ENCODE results near the gene CHM. TPM values are rescaled to one million over a fixed set of nuclear protein-coding genes. Genes with fewer than 3 reads are reported as not detected.

Gene CHM
- total and polyA plus RNA-seq, 2 of the 8 experiments (the other 6 are each of a cell fraction or from before 2014, with no cell fraction given) = 8.6 to 15.5 TPM

DNA sequence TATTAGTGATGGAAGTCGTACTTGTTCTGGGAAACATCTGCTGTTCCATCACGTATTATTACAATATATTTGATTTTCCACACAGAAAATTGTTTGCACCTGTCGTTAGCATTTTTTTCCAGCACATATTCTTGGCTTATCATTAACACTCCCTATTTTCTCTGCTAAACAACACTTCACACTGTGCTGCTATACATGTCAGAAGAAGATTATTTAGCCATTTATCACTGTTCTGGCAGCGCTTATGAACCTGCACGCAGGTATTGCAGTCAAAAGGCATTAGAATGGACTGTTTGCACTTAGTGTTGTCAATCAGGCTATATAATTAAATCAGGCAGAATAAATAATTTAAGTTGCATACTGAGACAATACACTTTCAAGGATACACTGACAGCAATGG lies 218.6 kb downstream of the CHM start:
- H3K9ac ChIP-seq (replicated peaks in 1 of 4; ENCODE audit: extremely low read depth in 1 of 4, low read depth in 3 of 4, low read length in 3 of 4) = no peak overlapping the region
- no peak overlapping the region for H3K27ac ChIP-seq (ENCODE audit: low read depth, low read length)
- H2BK12ac ChIP-seq (ENCODE audit: low read depth, low read length) = no peak overlapping the region
- 99% methylated on average over 4 of the region's 5 CpGs; no CpG with 5 or more reads in 1 of the 2 experiments for WGBS, 2 experiments (ENCODE audit: extremely low coverage in 1 of 2, insufficient coverage in 1 of 2, insufficient read length in 1 of 2, insufficient replicate concordance in 2 of 2, low coverage in 1 of 2, low lambda C conversion rate in 2 of 2, missing lambda C conversion rate in 1 of 2)
- H3K4me3 ChIP-seq (ENCODE audit: extremely low read depth in 1 of 4, insufficient read depth in 2 of 4, low read depth in 3 of 4, low read length in 4 of 4) = no peak overlapping the region
- H3K14ac ChIP-seq (ENCODE audit: insufficient read length) = no peak overlapping the region
- no peak overlapping the region for H4K8ac ChIP-seq (ENCODE audit: extremely low read depth, insufficient read depth, low read length)
- H3K18ac ChIP-seq (ENCODE audit: extremely low read depth, low read length) = no peak overlapping the region
- H4K91ac ChIP-seq (replicated peaks; ENCODE audit: insufficient read length, low read length) = no peak overlapping the region
- no peak overlapping the region for H2BK120ac ChIP-seq (replicated peaks; ENCODE audit: low read depth, low read length)
- H2BK20ac ChIP-seq (ENCODE audit: low read length) = no peak overlapping the region
- no peak overlapping the region for H2BK15ac ChIP-seq (ENCODE audit: low read length)
- H3K56ac ChIP-seq (replicated peaks; ENCODE audit: insufficient read length, low read depth, low read length) = no peak overlapping the region
- no peaks in the 10 kb centered on the region for H3K79me2 ChIP-seq (ENCODE audit: control insufficient read depth in 1 of 2, insufficient read depth in 2 of 2, low read length in 2 of 2)
- no peak overlapping the region for H2BK5ac ChIP-seq (ENCODE audit: low read depth, low read length)
- H2AK5ac ChIP-seq (ENCODE audit: low read depth, low read length) = no peak overlapping the region
- H3K4me1 ChIP-seq (replicated peaks in 1 of 4; ENCODE audit: control insufficient read depth in 3 of 4, insufficient read depth in 4 of 4, low read length in 3 of 4) = no peaks in the 10 kb centered on the region
- DNase-seq (ENCODE audit: low read depth in 1 of 2, low spot score in 2 of 2) (no peak), FAIRE-seq (no peak)
- ChIA-PET POLR2A (ENCODE audit: partially characterized antibody) (no interaction called here), CTCF (ENCODE audit: partially characterized antibody) (no interaction called here)
- no peaks in the 10 kb centered on the region for H3K36me3 ChIP-seq (ENCODE audit: control insufficient read depth in 2 of 4, insufficient read depth in 4 of 4, low read length in 3 of 4)
- H2AFZ ChIP-seq (ENCODE audit: low read length) = no peak overlapping the region
- no peak overlapping the region for H3K23ac ChIP-seq (ENCODE audit: insufficient read length)
- no peaks in the 10 kb centered on the region for H4K20me1 ChIP-seq (replicated peaks in 1 of 2; ENCODE audit: control insufficient read depth in 1 of 2, insufficient read depth in 2 of 2, low read length in 2 of 2)
- no peak overlapping the region for H4K5ac ChIP-seq (ENCODE audit: insufficient read length, low read depth, low read length)
- H3K23me2 ChIP-seq (ENCODE audit: low read depth, low read length) = no peaks in the 10 kb centered on the region
- H3K4ac ChIP-seq (replicated peaks; ENCODE audit: insufficient read length, low read depth, low read length) = no peak overlapping the region
- H3K79me1 ChIP-seq (ENCODE audit: low read depth, low read length) = no peaks in the 10 kb centered on the region
- no peak overlapping the region for H3K4me2 ChIP-seq (ENCODE audit: insufficient read depth in 1 of 2, low read depth in 2 of 2, low read length in 2 of 2)
- H3K27me3 ChIP-seq (replicated peaks in 1 of 4; ENCODE audit: control insufficient read depth in 3 of 4, extremely low read depth in 1 of 4, insufficient read depth in 3 of 4, low read length in 3 of 4) = no peaks in the 10 kb centered on the region
- no peaks in the 10 kb centered on the region for H3K9me3 ChIP-seq (ENCODE audit: insufficient read depth in 2 of 2, low read depth in 1 of 2, low read length in 1 of 2)
- TF ChIP-seq, protein P1, sequence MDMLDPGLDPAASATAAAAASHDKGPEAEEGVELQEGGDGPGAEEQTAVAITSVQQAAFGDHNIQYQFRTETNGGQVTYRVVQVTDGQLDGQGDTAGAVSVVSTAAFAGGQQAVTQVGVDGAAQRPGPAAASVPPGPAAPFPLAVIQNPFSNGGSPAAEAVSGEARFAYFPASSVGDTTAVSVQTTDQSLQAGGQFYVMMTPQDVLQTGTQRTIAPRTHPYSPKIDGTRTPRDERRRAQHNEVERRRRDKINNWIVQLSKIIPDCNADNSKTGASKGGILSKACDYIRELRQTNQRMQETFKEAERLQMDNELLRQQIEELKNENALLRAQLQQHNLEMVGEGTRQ (IDR thresholded peaks at IDR 0.05; ENCODE audit: low read length) = no peak
- TF ChIP-seq, protein P2, sequence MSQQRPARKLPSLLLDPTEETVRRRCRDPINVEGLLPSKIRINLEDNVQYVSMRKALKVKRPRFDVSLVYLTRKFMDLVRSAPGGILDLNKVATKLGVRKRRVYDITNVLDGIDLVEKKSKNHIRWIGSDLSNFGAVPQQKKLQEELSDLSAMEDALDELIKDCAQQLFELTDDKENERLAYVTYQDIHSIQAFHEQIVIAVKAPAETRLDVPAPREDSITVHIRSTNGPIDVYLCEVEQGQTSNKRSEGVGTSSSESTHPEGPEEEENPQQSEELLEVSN (IDR thresholded peaks at IDR 0.05) = no peak
- TF ChIP-seq POLR2AphosphoS5 (IDR thresholded peaks at IDR 0.05; ENCODE audit: low read depth, low read length) (no peak), SIRT6 (IDR thresholded peaks at IDR 0.05; ENCODE audit: low read length) (no peak), EP300 (IDR thresholded peaks at IDR 0.05; ENCODE audit: borderline replicate concordance in 1 of 2, low read depth in 2 of 2, low read length in 2 of 2) (no peak), TCF12 (IDR thresholded peaks at IDR 0.05; ENCODE audit: low read depth, low read length) (no peak), EGR1 (IDR thresholded peaks at IDR 0.05; ENCODE audit: borderline replicate concordance, low read depth, low read length) (no peak), CBX8 (IDR thresholded peaks at IDR 0.05; ENCODE audit: borderline replicate concordance, low read depth, low read length) (no peak), SIX5 (IDR thresholded peaks at IDR 0.05; ENCODE audit: low read depth, low read length) (no peak), CBX5 (IDR thresholded peaks at IDR 0.05; ENCODE audit: low read depth, low read length) (no peak)
- TF ChIP-seq, protein P3, sequence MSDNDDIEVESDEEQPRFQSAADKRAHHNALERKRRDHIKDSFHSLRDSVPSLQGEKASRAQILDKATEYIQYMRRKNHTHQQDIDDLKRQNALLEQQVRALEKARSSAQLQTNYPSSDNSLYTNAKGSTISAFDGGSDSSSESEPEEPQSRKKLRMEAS (IDR thresholded peaks at IDR 0.05) = no peak
